Stimulated activated memory B cell treated with anti-CD40 and anti-IgM and Interleukin-4, amounts not matched to agents 10 μg/mL and 1 μg/mL and 100 μg/mL, for 72 hours (primary cell): ENCODE data around the gene SPATS2.

ENCODE experiments used
- ATAC-seq: fragments of 150-1000 bp; cut with Tn5 transposase; 2 replicates; pipeline ENCODE4 v1.10.0; 2021
- H3K27ac Mint-ChIP-seq: one replicate; pipeline ENCODE4 v1.8.0; 2022; ENCODE audit warnings: mild to moderate bottlenecking, mixed read lengths
- H3K27me3 Mint-ChIP-seq: one replicate; pipeline ENCODE4 v1.8.0; 2022; ENCODE audit warnings: mixed read lengths
- H3K36me3 Mint-ChIP-seq: one replicate; pipeline ENCODE4 v1.8.0; 2022; ENCODE audit warnings: mixed read lengths
- H3K4me1 Mint-ChIP-seq: one replicate; pipeline ENCODE4 v1.8.0; 2022; ENCODE audit warnings: mixed read lengths
- H3K4me3 Mint-ChIP-seq: one replicate; pipeline ENCODE4 v1.8.0; 2022; ENCODE audit warnings: mild to moderate bottlenecking, moderate library complexity, mixed read lengths
- H3K9me3 Mint-ChIP-seq: one replicate; pipeline ENCODE4 v1.8.0; 2022; ENCODE audit warnings: mixed read lengths

Gene SPATS2

GRCh38 chr12:49547090-49547690 is 179.9 kb downstream of the SPATS2 start:
- Mint-ChIP-seq H3K27ac (no peak overlapping the region), H3K4me3 (no peak overlapping the region), H3K27me3 (peaks cover 59% of the 10 kb centered on the region), H3K36me3 (no peaks in the 10 kb centered on the region), H3K4me1 (peaks cover 22% of the 10 kb centered on the region), H3K9me3 (no peaks in the 10 kb centered on the region)
- ATAC-seq: no peak

- Mint-ChIP-seq H3K4me3 (no peak overlapping the region), H3K27me3 (peaks cover 59% of the 10 kb centered on the region), H3K4me1 (peaks cover 20% of the 10 kb centered on the region), H3K36me3 (no peaks in the 10 kb centered on the region), H3K27ac (peak overlapping the region; percentile 48), H3K9me3 (no peaks in the 10 kb centered on the region)
- ATAC-seq: no peak
Observed at GRCh38 chr12:49548481-49548821, 181.2 kb downstream of the SPATS2 start.

GRCh38 chr12:49548822-49549648 is 181.8 kb downstream of the SPATS2 start:
- peak overlapping the region; percentile 62 for H3K4me3 Mint-ChIP-seq
- H3K9me3 Mint-ChIP-seq: no peaks in the 10 kb centered on the region
- peaks cover 23% of the 10 kb centered on the region for H3K4me1 Mint-ChIP-seq
- peaks cover 59% of the 10 kb centered on the region for H3K27me3 Mint-ChIP-seq
- peak overlapping the region; percentile 48 for H3K27ac Mint-ChIP-seq
- no peaks in the 10 kb centered on the region for H3K36me3 Mint-ChIP-seq
- ATAC-seq: peak; percentile 37

GRCh38 chr12:49549735-49550692 is 182.8 kb downstream of the SPATS2 start:
- Mint-ChIP-seq H3K27me3 (peaks cover 53% of the 10 kb centered on the region), H3K4me1 (peaks cover 19% of the 10 kb centered on the region), H3K4me3 (no peak overlapping the region), H3K27ac (no peak overlapping the region), H3K9me3 (no peaks in the 10 kb centered on the region), H3K36me3 (no peaks in the 10 kb centered on the region)
- no peak for ATAC-seq

GRCh38 chr12:49550693-49551252 is 183.5 kb downstream of the SPATS2 start:
- H3K9me3 Mint-ChIP-seq: no peaks in the 10 kb centered on the region
- no peak for ATAC-seq
- H3K4me1 Mint-ChIP-seq: peaks cover 16% of the 10 kb centered on the region
- peaks cover 45% of the 10 kb centered on the region for H3K27me3 Mint-ChIP-seq
- no peak overlapping the region for H3K27ac Mint-ChIP-seq
- H3K36me3 Mint-ChIP-seq: no peaks in the 10 kb centered on the region
- H3K4me3 Mint-ChIP-seq: no peak overlapping the region

- Mint-ChIP-seq H3K4me1 (peaks cover 16% of the 10 kb centered on the region), H3K9me3 (no peaks in the 10 kb centered on the region), H3K36me3 (peaks cover 12% of the 10 kb centered on the region), H3K27ac (no peak overlapping the region), H3K27me3 (peaks cover 37% of the 10 kb centered on the region), H3K4me3 (no peak overlapping the region)
- ATAC-seq: no peak
Observed at GRCh38 chr12:49552014-49552413, 184.8 kb downstream of the SPATS2 start.

GRCh38 chr12:49552425-49552824 is 185.2 kb downstream of the SPATS2 start:
- peaks cover 16% of the 10 kb centered on the region for H3K4me1 Mint-ChIP-seq
- no peaks in the 10 kb centered on the region for H3K9me3 Mint-ChIP-seq
- H3K27ac Mint-ChIP-seq: no peak overlapping the region
- H3K36me3 Mint-ChIP-seq: peaks cover 12% of the 10 kb centered on the region
- ATAC-seq: no peak
- no peak overlapping the region for H3K4me3 Mint-ChIP-seq
- peaks cover 33% of the 10 kb centered on the region for H3K27me3 Mint-ChIP-seq

GRCh38 chr12:49552899-49553298 is 185.6 kb downstream of the SPATS2 start:
- Mint-ChIP-seq H3K36me3 (peaks cover 12% of the 10 kb centered on the region), H3K4me1 (peaks cover 16% of the 10 kb centered on the region), H3K4me3 (no peak overlapping the region), H3K27me3 (peaks cover 29% of the 10 kb centered on the region), H3K27ac (peak overlapping the region; percentile 23), H3K9me3 (no peaks in the 10 kb centered on the region)
- ATAC-seq: no peak

GRCh38 chr12:49553512-49554088 is 186.3 kb downstream of the SPATS2 start:
- no peaks in the 10 kb centered on the region for H3K9me3 Mint-ChIP-seq
- H3K4me1 Mint-ChIP-seq: peaks cover 9% of the 10 kb centered on the region
- H3K36me3 Mint-ChIP-seq: peaks cover 15% of the 10 kb centered on the region
- peak; percentile 51 for ATAC-seq
- peaks cover 22% of the 10 kb centered on the region for H3K27me3 Mint-ChIP-seq
- H3K4me3 Mint-ChIP-seq: no peak overlapping the region
- H3K27ac Mint-ChIP-seq: peak overlapping the region; percentile 23

- Mint-ChIP-seq H3K27ac (no peak overlapping the region), H3K27me3 (peaks cover 15% of the 10 kb centered on the region), H3K4me1 (peaks cover 4% of the 10 kb centered on the region), H3K4me3 (no peak overlapping the region), H3K9me3 (no peaks in the 10 kb centered on the region), H3K36me3 (peaks cover 21% of the 10 kb centered on the region)
- ATAC-seq: no peak
Observed at GRCh38 chr12:49554266-49554665, 187.0 kb downstream of the SPATS2 start.

- Mint-ChIP-seq H3K4me3 (no peak overlapping the region), H3K27ac (no peak overlapping the region), H3K9me3 (no peaks in the 10 kb centered on the region), H3K27me3 (peaks cover 2% of the 10 kb centered on the region), H3K4me1 (peaks cover 4% of the 10 kb centered on the region), H3K36me3 (peaks cover 37% of the 10 kb centered on the region)
- ATAC-seq: no peak
Observed at GRCh38 chr12:49555631-49556390, 188.5 kb downstream of the SPATS2 start.

GRCh38 chr12:49556391-49557186 is 189.3 kb downstream of the SPATS2 start:
- Mint-ChIP-seq H3K9me3 (no peaks in the 10 kb centered on the region), H3K4me3 (no peak overlapping the region), H3K36me3 (peaks cover 40% of the 10 kb centered on the region), H3K27ac (no peak overlapping the region), H3K27me3 (no peaks in the 10 kb centered on the region), H3K4me1 (peaks cover 4% of the 10 kb centered on the region)
- no peak for ATAC-seq

GRCh38 chr12:49557187-49557916 is 190.1 kb downstream of the SPATS2 start:
- H3K4me3 Mint-ChIP-seq: no peak overlapping the region
- H3K4me1 Mint-ChIP-seq: peaks cover 4% of the 10 kb centered on the region
- H3K36me3 Mint-ChIP-seq: peaks cover 48% of the 10 kb centered on the region
- no peak overlapping the region for H3K27ac Mint-ChIP-seq
- ATAC-seq: no peak
- no peaks in the 10 kb centered on the region for H3K9me3 Mint-ChIP-seq
- no peaks in the 10 kb centered on the region for H3K27me3 Mint-ChIP-seq
